Body of pancreas (tissue), 2 donors: ENCODE measurements around the gene OTUD5. TPM values are rescaled to one million over a fixed set of nuclear protein-coding genes. Genes with fewer than 3 reads are reported as not detected.

Experiments used
- small RNA-seq: library from RNA; depleted of rRNA; stranded (forward); fragments of <200 nt; gene quantifications from one replicate; pipeline ENCODE3, GENCODE V24; 2016
- total RNA-seq, 2 donors: library from RNA; depleted of rRNA; stranded (reverse); fragments of >200 nt; gene quantifications; one replicate each; pipeline ENCODE4 v1.1.0, GENCODE V29; 2016

Gene OTUD5
- total RNA-seq, 2 donors from 2014 or later, result 23.6 to 40.2 TPM

Small RNA genes within 50 kb of the gene (small RNA-seq; reads per million reads assigned to genes)
- gene RNU6-722P, result not detected

Other genes starting within 250 kb of the OTUD5 start
- gene GLOD5, start 195.9 kb downstream of the OTUD5 start, total RNA-seq, result not detected
- not detected for gene GATA1, start 171.0 kb downstream of the OTUD5 start, total RNA-seq
- 10 to 100 TPM; 34.5 to 75.5 TPM for gene HDAC6, start 155.5 kb downstream of the OTUD5 start, total RNA-seq
- not detected for gene ERAS, start 131.1 kb downstream of the OTUD5 start, total RNA-seq
- gene PCSK1N, start 122.0 kb downstream of the OTUD5 start, total RNA-seq, result 100 to 1,000 TPM; 110 to 196 TPM
- gene TIMM17B, start 59.8 kb downstream of the OTUD5 start, total RNA-seq, result 10 to 100 TPM; 24.4 to 35.3 TPM
- gene PQBP1, start 59.7 kb downstream of the OTUD5 start, total RNA-seq, result 10 to 100 TPM; 43.6 to 48.1 TPM
- 10 to 100 TPM; 12.5 to 20.1 TPM for gene SLC35A2, start 46.0 kb downstream of the OTUD5 start, total RNA-seq
- 1 to 10 TPM; 2.3 to 7.9 TPM for gene PIM2, start 38.6 kb downstream of the OTUD5 start, total RNA-seq
- 1 to 10 TPM in 1 of 2 donors, under 1 TPM in 1; 0.52 to 1.3 TPM for gene KCND1, start 14.2 kb upstream of the OTUD5 start, total RNA-seq
- gene GRIPAP1, start 44.7 kb upstream of the OTUD5 start, total RNA-seq, result 10 to 100 TPM; 22.8 to 42.5 TPM
- gene TFE3, start 85.8 kb upstream of the OTUD5 start, total RNA-seq, result 10 to 100 TPM; 24.9 to 71.9 TPM
- gene CCDC120, start 101.4 kb upstream of the OTUD5 start, total RNA-seq, result 10 to 100 TPM in 1 of 2 donors, 1 to 10 TPM in 1; 6.5 to 13.8 TPM
- gene PRAF2, start 116.4 kb upstream of the OTUD5 start, total RNA-seq, result 10 to 100 TPM in 1 of 2 donors, 1 to 10 TPM in 1; 5.4 to 10.9 TPM
- 10 to 100 TPM; 59.4 to 77.1 TPM for gene WDR45, start 122.3 kb upstream of the OTUD5 start, total RNA-seq
- 10 to 100 TPM; 12.9 to 15.3 TPM for gene GPKOW, start 166.1 kb upstream of the OTUD5 start, total RNA-seq
- gene MAGIX, start 205.2 kb upstream of the OTUD5 start, total RNA-seq, result 10 to 100 TPM; 13.2 to 40.9 TPM
- gene PLP2, start 214.3 kb upstream of the OTUD5 start, total RNA-seq, result 10 to 100 TPM; 19.4 to 30.1 TPM
- 10 to 100 TPM in 1 of 2 donors, 1 to 10 TPM in 1; 7.5 to 13.2 TPM for gene PRICKLE3, start 228.8 kb upstream of the OTUD5 start, total RNA-seq
- 1 to 10 TPM; 5.4 to 6.6 TPM for gene SYP, start 242.6 kb upstream of the OTUD5 start, total RNA-seq